ENCODE results near the gene MDN1. TPM values are rescaled to one million over a fixed set of nuclear protein-coding genes. Genes with fewer than 3 reads are reported as not detected.
"Not testable (repeated sequence)": the region's sequence is repeated elsewhere in the genome, so short reads cannot be mapped to it uniquely, and the experiment has no call there.

The MDN1 gene
- total RNA-seq, 1 donor from 2014 or later: 74.6 TPM

GRCh38 chr6:89834884-89835792 is 15.5 kb upstream of the MDN1 start:
- Mint-ChIP-seq H3K27me3 (ENCODE audit: insufficient read depth) (no peaks in the 10 kb centered on the region), H3K36me3 (ENCODE audit: low read depth) (peaks cover 56% of the 10 kb centered on the region), H3K9me3 (no peaks in the 10 kb centered on the region), H3K27ac (peak overlapping the region; percentile 94), H3K4me3 (peak overlapping the region; percentile 15), H3K4me1 (ENCODE audit: low read depth) (peaks cover 53% of the 10 kb centered on the region)
- intact Hi-C loops (cut with micrococcal nuclease): loop anchor here (1.0 to 5.0 kb wide), 4 partner anchors 16 to 244 kb away; partner anchors contain the start of gene MDN1
- DNase-seq (ENCODE audit: low spot score): peak; percentile 22

- intact Hi-C loops (cut with micrococcal nuclease): no loop called here
- peak overlapping the region; percentile 91 for H3K27ac Mint-ChIP-seq
- H3K9me3 Mint-ChIP-seq: no peaks in the 10 kb centered on the region
- H3K4me1 Mint-ChIP-seq (ENCODE audit: low read depth): peaks cover 28% of the 10 kb centered on the region
- peaks cover 34% of the 10 kb centered on the region for H3K36me3 Mint-ChIP-seq (ENCODE audit: low read depth)
- no peak for DNase-seq (ENCODE audit: low spot score)
- no peaks in the 10 kb centered on the region for H3K27me3 Mint-ChIP-seq (ENCODE audit: insufficient read depth)
- H3K4me3 Mint-ChIP-seq: peak overlapping the region; percentile 97
Observed at GRCh38 chr6:89830170-89830809, 10.7 kb upstream of the MDN1 start.

GRCh38 chr6:89829472-89830169 is 10.0 kb upstream of the MDN1 start, which contains the start of gene CASP8AP2:
Gene CASP8AP2, plus strand, starts transcription at chr6:89829880.
- H3K36me3 Mint-ChIP-seq (ENCODE audit: low read depth): peaks cover 28% of the 10 kb centered on the region
- no peaks in the 10 kb centered on the region for H3K27me3 Mint-ChIP-seq (ENCODE audit: insufficient read depth)
- H3K27ac Mint-ChIP-seq: peak within 1 kb of the TSS; percentile 91
- intact Hi-C loops (cut with micrococcal nuclease): loop anchor here (1.0 to 5.0 kb wide), 7 partner anchors 10 to 758 kb away; partner anchors contain the start of genes LYRM2, MAP3K7, MDN1 and UBE2J1
- peak within 1 kb of the TSS; percentile 97 for H3K4me3 Mint-ChIP-seq
- peak; percentile 93 for DNase-seq (ENCODE audit: low spot score)
- no peaks in the 10 kb centered on the region for H3K9me3 Mint-ChIP-seq
- peaks cover 21% of the 10 kb centered on the region for H3K4me1 Mint-ChIP-seq (ENCODE audit: low read depth)

GRCh38 chr6:89828988-89829471 is 9.4 kb upstream of the MDN1 start:
- Mint-ChIP-seq H3K9me3 (no peaks in the 10 kb centered on the region), H3K36me3 (ENCODE audit: low read depth) (peaks cover 28% of the 10 kb centered on the region), H3K27me3 (ENCODE audit: insufficient read depth) (no peaks in the 10 kb centered on the region), H3K4me1 (ENCODE audit: low read depth) (peaks cover 21% of the 10 kb centered on the region), H3K4me3 (peak overlapping the region; percentile 97), H3K27ac (peak overlapping the region; percentile 91)
- peak; percentile 21 for DNase-seq (ENCODE audit: low spot score)
- intact Hi-C loops (cut with micrococcal nuclease): loop anchor here (1.0 to 5.0 kb wide), 7 partner anchors 10 to 758 kb away; partner anchors contain the start of genes LYRM2, MAP3K7, MDN1 and UBE2J1

- not testable (repeated sequence) for H3K27me3 Mint-ChIP-seq (ENCODE audit: insufficient read depth); DNase-seq (ENCODE audit: low spot score); H3K9me3 Mint-ChIP-seq
- peaks cover 25% of the 10 kb centered on the region for H3K36me3 Mint-ChIP-seq (ENCODE audit: low read depth)
- peaks cover 19% of the 10 kb centered on the region for H3K4me1 Mint-ChIP-seq (ENCODE audit: low read depth)
- peak overlapping the region; percentile 91 for H3K27ac Mint-ChIP-seq
- H3K4me3 Mint-ChIP-seq: peak overlapping the region; percentile 97
- intact Hi-C loops (cut with micrococcal nuclease): loop anchor here (2.0 to 5.0 kb wide), 4 partner anchors 252 to 644 kb away; partner anchors contain the start of gene UBE2J1
Observed at GRCh38 chr6:89828475-89828987, 8.9 kb upstream of the MDN1 start.

- DNase-seq (ENCODE audit: low spot score): no peak
- Mint-ChIP-seq H3K27me3 (ENCODE audit: insufficient read depth) (no peaks in the 10 kb centered on the region), H3K9me3 (no peaks in the 10 kb centered on the region), H3K4me3 (no peak overlapping the region), H3K36me3 (ENCODE audit: low read depth) (peaks cover 8% of the 10 kb centered on the region), H3K4me1 (ENCODE audit: low read depth) (peaks cover 10% of the 10 kb centered on the region), H3K27ac (no peak overlapping the region)
- intact Hi-C loops (cut with micrococcal nuclease): loop anchor here (5.0 kb wide), 3 partner anchors 461 to 646 kb away; partner anchors contain the start of gene UBE2J1
Observed at GRCh38 chr6:89826029-89826528, 6.5 kb upstream of the MDN1 start.

- peaks cover 9% of the 10 kb centered on the region for H3K36me3 Mint-ChIP-seq (ENCODE audit: low read depth)
- DNase-seq (ENCODE audit: low spot score): no peak
- intact Hi-C loops (cut with micrococcal nuclease): loop anchor here (1.0 to 5.0 kb wide), 8 partner anchors 10 to 768 kb away; partner anchors contain the start of genes BACH2, CASP8AP2, LYRM2 and MAP3K7
Observed at GRCh38 chr6:89818977-89819335, 638 bp downstream of the MDN1 start.

GRCh38 chr6:89817481-89817880 is 2.1 kb downstream of the MDN1 start:
- Mint-ChIP-seq H3K36me3 (ENCODE audit: low read depth) (peaks cover 9% of the 10 kb centered on the region), H3K4me3 (peak overlapping the region; percentile 87), H3K27ac (no peak overlapping the region), H3K27me3 (ENCODE audit: insufficient read depth) (no peaks in the 10 kb centered on the region), H3K9me3 (no peaks in the 10 kb centered on the region), H3K4me1 (ENCODE audit: low read depth) (peaks cover 33% of the 10 kb centered on the region)
- no peak for DNase-seq (ENCODE audit: low spot score)
- intact Hi-C loops (cut with micrococcal nuclease): loop anchor here (5.0 kb wide), 2 partner anchors 480 to 660 kb away; partner anchors contain the start of gene BACH2

More at GRCh38 chr6:89818977-89819335, 638 bp downstream of the MDN1 start:
- peak overlapping the region; percentile 87 for H3K4me3 Mint-ChIP-seq
- H3K27ac Mint-ChIP-seq: peak overlapping the region; percentile 97
- no peaks in the 10 kb centered on the region for H3K9me3 Mint-ChIP-seq
- no peaks in the 10 kb centered on the region for H3K27me3 Mint-ChIP-seq (ENCODE audit: insufficient read depth)
- peaks cover 33% of the 10 kb centered on the region for H3K4me1 Mint-ChIP-seq (ENCODE audit: low read depth)

- H3K27me3 Mint-ChIP-seq (ENCODE audit: insufficient read depth); intact Hi-C loops (cut with micrococcal nuclease); H3K9me3 Mint-ChIP-seq; H3K4me3 Mint-ChIP-seq; H3K36me3 Mint-ChIP-seq (ENCODE audit: low read depth); H3K27ac Mint-ChIP-seq; DNase-seq (ENCODE audit: low spot score): not testable (repeated sequence)
- peaks cover 13% of the 10 kb centered on the region for H3K4me1 Mint-ChIP-seq (ENCODE audit: low read depth)
Observed at GRCh38 chr6:89813422-89813821, 6.2 kb downstream of the MDN1 start.

GRCh38 chr6:89807581-89807980 is 12.0 kb downstream of the MDN1 start:
- H3K27me3 Mint-ChIP-seq (ENCODE audit: insufficient read depth): no peaks in the 10 kb centered on the region
- DNase-seq (ENCODE audit: low spot score): no peak
- H3K27ac Mint-ChIP-seq: no peak overlapping the region
- intact Hi-C loops (cut with micrococcal nuclease): no loop called here
- no peaks in the 10 kb centered on the region for H3K9me3 Mint-ChIP-seq
- H3K36me3 Mint-ChIP-seq (ENCODE audit: low read depth): peaks cover 8% of the 10 kb centered on the region
- H3K4me3 Mint-ChIP-seq: no peak overlapping the region
- H3K4me1 Mint-ChIP-seq (ENCODE audit: low read depth): no peaks in the 10 kb centered on the region

- no peaks in the 10 kb centered on the region for H3K9me3 Mint-ChIP-seq
- no peak for DNase-seq (ENCODE audit: low spot score)
Observed at GRCh38 chr6:89805814-89806371, 13.7 kb downstream of the MDN1 start.

More at GRCh38 chr6:89805814-89806371, 13.7 kb downstream of the MDN1 start:
- Mint-ChIP-seq H3K36me3 (ENCODE audit: low read depth) (peaks cover 12% of the 10 kb centered on the region), H3K4me1 (ENCODE audit: low read depth) (no peaks in the 10 kb centered on the region), H3K4me3 (no peak overlapping the region), H3K27ac (peak overlapping the region; percentile 9), H3K27me3 (ENCODE audit: insufficient read depth) (no peaks in the 10 kb centered on the region)
- intact Hi-C loops (cut with micrococcal nuclease): no loop called here
